SIG-M5 (cell line): ENCODE measurements around the gene LRR1.
"Not testable (repeated sequence)": the region's sequence is repeated elsewhere in the genome, so short reads cannot be mapped to it uniquely, and the experiment has no call there.

ENCODE experiments used
- DNase-seq: peaks from one replicate; lab custom pipeline; 2025; lab: John Stamatoyannopoulos, UW

LRR1 gene, protein sequence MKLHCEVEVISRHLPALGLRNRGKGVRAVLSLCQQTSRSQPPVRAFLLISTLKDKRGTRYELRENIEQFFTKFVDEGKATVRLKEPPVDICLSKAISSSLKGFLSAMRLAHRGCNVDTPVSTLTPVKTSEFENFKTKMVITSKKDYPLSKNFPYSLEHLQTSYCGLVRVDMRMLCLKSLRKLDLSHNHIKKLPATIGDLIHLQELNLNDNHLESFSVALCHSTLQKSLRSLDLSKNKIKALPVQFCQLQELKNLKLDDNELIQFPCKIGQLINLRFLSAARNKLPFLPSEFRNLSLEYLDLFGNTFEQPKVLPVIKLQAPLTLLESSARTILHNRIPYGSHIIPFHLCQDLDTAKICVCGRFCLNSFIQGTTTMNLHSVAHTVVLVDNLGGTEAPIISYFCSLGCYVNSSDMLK

DNA sequence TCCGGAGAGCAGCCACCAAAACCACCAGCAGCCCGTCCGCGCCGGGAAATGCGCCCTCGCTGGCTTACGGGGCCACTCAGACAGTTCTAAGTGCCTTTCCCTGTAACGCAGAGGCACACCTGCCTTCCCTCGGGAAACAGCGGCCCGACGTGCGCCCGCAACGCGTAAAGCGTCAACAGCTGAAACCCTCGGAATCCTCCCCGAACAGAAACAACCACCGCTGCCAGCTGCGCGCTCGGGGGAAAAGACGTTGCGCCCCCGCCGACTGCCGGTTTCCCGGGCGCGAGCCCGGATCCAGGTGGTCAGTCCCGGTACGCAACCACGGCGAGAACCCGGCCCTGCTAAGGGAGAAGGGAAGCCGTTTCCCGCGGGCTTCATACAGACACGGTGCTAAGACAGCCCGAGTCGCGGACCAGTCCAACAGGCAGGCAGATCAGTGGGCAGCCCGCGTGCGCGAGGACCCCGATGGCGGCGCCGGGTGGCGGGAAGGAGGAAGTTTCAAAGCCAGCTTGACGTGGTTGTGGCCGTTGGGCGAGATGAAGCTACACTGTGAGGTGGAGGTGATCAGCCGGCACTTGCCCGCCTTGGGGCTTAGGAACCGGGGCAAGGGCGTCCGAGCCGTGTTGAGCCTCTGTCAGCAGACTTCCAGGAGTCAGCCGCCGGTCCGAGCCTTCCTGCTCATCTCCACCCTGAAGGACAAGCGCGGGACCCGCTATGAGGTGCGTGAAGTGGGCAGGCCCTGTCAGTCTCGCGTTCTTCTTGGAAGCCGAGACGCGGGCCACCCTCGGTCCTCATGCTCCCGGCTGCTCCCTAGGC, at the start of gene LRR1:
Gene LRR1 (plus strand): TSS at position 456 of the 816 bp plus-strand sequence. CDS start 81 bp downstream, at position 537.
- DNase-seq, result no peak

DNA sequence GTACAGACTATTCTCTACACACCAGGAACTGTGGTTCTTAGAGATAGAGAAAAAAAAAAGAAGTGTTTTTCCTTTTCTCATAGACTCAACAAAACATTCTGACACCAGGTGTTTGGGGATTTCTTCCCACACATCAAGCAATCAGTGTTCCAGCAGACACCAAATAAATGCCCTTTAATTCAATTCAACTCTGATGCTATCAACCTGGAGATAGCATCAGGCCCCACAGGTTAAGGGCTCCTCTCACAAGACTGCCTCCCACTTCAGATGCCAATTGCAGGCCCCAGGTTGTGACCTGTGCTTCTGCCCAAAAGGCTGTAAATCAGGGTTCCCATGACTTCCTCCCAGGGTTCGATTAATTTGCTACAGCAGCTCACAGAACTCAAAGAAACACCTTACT, 49.3 kb upstream of the LRR1 start:
- no peak for DNase-seq

DNA sequence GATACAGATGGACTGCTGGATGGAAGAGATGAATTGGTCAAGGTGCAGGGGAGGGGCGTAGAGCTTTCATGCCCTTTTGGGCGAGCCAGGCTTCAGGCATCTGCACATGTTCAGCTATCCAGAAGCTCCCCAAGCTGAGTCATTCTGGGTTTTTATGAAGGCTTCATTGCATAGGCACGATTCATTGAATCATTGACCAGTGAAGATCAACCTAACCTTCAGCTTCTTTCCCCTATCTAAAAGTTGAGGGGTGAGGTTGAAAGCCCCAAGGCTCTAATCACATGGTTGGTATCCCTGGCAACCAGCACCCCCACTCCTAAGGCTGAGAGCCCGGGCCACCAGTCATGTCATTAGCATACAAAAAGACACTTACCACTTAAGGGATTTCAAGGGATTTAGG, 48.9 kb upstream of the LRR1 start:
- DNase-seq, result no peak

DNA sequence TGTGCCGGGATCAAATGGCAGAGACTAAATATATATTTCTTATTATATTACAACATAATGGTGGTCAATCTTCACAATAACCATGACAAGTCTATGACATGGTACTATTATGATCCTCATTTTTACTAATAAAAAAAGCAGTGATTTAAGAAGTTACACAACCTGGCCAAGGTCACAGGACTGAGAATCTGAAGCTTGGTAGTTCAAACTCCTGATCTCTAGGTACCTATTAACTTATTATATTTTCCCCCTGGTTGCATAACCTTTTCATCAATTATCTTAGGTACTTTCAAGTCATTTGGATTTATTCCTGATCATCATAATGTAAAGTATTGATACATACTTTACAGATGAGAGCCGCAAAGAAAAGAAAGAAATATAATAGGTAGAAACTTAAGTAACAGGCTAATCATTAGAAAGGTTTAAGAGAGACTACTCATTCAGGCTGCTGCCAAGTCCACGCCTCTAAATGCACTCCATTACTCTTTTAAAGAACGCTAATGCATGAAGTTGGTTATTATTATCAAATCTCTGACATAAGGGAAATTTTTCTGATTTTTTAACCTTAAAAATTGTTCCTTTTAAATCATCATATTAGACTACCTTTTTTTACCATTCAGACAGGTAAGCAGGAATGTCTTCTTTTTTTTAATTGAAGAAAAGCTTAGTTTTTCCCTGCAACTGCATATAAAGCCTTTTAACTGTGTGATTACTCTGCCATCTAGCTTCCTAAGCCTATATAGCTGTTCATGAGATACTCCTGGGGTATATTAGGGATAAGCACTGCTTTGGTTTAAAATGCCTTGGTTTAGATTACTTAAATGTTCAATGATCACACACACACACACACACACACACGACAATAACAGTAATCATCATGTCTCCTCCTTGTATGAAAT, 48.2 kb upstream of the LRR1 start:
- no peak for DNase-seq

DNA sequence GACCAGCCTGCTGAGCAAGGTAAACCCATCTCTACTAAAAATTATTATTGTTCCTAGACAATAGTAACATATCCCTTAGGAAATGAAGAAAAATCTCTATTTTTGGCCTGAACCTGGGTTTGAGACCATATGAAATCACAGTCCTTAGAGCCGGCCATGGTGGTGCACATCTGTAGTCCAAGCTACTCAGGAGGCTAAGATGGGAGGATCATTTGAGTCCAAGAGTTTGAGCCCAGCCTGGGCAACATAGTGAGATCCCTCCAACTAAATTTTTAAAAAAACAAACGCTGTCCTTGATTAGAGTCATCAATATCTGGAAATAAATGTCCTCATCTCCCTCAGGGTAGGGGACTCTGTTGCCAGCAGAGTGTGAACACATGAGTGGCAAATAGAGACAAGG, 47.2 kb upstream of the LRR1 start:
- no peak for DNase-seq

DNA sequence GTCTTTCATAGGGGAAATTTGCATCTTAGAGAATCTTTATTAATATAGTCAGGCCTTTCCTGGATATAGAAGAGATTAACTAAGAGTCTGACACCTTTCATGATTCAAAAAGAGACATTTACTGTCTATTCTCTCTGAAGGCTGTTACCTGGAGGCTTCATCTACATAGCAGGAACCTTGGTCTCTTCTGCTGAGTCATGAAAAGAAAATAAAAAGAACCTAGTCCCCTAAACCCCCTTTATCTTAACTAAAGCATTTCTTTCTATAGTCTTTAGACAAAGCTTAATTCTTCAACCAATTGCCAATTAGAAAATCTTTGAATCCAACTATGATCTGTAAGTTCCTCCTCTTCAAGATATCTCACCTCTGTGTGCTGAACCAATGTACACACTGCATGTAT, 45.6 kb upstream of the LRR1 start:
- DNase-seq, result no peak

DNA sequence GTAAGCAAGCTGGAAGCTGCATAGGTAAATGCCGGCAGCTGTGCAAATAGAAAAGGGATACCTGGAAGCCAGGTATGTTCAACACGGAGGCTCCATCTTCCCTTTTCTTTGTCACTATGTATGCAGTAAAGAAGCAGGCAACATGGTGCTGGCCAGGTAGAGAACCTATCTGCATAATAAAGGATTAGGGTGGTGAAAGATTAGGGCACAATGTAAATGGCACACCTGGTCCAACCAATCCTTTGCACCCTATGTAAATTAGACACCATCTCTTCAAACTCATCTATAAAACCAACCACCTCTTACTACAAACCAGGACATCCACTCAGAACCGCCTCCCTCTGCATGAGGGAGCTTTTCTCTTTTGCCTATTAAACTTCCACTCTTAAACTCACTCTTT, 44.8 kb upstream of the LRR1 start:
- no peak for DNase-seq

DNA sequence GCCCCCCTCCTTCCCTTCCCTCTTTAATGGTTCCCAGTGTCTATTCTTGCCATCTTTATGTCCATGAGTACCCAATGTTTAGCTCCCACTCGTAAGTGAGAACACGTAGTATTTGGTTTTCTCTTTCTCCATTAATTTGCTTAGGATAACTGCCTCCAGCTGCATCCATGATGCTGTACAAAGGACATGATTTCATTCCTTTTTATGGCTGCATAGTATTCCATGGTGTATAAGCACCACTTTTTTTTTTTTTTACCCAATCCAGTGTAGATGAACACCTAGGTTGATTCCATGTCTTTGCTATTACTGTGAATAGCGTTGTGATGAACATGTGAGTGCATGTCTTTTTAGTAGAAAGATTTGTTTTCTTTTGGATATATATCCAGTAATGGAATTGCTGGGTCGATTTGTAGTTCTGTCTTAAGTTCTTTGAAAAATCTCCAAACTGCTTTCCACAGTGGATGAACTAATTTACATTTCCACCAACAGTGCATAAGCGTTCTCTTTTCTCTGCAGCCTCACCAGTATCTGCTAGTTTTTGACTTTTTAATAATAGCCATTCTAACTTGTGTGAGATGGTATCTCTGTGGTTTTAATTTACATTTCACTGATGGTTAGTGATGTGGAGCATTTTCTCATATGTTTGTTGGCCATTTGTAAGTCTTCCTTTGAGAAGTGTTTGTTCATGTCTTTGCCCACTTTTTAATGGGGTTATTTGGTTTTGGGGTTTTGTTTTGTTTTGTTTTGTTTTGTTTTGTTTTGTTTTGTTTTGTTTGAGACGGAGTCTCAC, 38.6 kb upstream of the LRR1 start:
- DNase-seq, result no peak

DNA sequence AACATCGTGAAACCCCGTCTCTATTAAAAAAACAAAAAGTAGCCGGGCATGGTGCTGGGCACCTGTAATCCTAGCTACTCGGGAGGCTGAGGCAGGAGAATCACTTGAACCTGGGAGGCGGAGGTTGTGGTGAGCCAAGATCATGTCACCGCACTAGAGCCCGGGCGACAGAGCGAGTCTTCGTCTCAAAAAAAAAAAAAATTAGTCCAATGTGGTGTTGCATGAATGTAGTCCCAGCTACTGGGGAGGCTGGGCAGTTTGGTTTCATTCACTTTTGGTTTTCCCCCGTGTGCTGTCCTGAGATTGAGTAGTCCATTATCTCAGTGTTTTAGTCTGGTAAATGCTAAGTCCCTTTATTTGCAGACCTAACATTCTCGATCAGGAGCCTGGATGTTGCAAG, 32.0 kb upstream of the LRR1 start:
- DNase-seq, result no peak

DNA sequence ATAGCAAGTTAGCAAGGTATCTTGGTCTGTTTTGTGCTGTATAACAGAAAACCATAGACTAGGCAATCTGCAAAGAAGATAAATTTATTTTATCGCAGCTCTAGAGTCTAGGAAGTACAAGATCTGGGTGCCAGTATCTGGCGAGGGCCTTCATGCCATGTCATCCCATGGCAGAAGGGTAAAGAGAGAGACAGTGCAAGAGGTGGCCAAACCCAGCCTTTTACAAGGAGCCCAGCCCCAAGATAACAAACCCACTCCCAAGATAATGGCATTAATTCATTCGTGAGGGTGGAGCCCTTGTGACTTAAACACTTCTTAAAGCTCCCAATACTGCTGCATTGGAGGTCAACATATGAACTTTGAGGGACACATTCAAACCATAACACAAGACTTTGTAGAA, 29.5 kb upstream of the LRR1 start:
- no peak for DNase-seq

DNA sequence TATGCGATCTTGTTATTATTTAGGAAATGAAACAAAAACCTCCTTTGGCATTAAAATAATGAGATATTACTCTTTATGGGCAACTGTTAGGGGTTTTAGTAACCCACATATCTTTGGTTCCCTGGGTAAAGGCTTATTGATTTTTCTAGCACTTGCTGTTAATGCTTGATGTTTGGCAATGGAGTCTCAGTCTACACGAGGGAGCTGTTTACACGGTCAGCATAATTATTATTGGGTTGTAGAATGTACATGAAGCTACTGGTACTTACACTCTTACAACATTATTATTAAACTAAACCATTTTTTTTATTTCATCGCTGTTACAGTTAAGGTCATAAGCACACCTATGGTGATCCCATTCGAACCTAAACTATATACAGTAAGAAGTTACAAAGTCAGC, 24.7 kb upstream of the LRR1 start:
- no peak for DNase-seq

DNA sequence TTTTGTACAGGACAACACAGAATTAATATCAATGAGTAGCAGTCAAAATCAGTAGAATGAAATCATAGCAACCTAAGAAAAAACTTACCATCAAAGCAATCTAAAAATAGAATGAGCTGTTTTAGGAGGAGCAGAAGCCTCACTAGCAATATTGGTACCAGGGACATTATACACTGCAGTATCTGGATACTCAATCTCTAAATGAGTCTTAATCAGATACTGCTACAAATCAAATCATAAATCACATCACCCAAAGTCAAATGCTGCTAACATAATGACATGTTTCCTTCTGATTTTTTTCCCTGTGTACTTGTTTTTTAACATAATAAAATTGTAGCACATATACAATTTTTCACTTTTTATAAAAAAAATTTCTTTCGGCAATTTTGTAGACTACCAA, 20.6 kb upstream of the LRR1 start:
- no peak for DNase-seq

DNA sequence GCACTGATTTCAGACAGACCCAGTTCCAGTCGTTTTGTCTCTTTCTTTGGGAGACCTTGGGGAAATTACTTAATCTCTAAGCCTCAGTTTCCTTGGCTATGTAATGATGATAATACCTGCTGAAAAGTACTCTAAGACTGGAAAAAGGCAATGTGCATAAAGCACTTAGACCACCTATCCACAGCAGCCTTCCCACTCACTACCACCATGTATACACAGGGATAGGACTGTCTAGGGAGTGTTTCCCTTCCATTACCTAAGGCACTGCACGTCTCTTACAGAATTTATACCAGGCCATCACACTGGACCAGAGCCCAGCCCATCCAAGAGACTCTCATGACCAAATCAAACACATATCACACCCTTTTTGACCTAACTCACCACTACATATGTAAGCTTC, 18.9 kb upstream of the LRR1 start:
- no peak for DNase-seq

DNA sequence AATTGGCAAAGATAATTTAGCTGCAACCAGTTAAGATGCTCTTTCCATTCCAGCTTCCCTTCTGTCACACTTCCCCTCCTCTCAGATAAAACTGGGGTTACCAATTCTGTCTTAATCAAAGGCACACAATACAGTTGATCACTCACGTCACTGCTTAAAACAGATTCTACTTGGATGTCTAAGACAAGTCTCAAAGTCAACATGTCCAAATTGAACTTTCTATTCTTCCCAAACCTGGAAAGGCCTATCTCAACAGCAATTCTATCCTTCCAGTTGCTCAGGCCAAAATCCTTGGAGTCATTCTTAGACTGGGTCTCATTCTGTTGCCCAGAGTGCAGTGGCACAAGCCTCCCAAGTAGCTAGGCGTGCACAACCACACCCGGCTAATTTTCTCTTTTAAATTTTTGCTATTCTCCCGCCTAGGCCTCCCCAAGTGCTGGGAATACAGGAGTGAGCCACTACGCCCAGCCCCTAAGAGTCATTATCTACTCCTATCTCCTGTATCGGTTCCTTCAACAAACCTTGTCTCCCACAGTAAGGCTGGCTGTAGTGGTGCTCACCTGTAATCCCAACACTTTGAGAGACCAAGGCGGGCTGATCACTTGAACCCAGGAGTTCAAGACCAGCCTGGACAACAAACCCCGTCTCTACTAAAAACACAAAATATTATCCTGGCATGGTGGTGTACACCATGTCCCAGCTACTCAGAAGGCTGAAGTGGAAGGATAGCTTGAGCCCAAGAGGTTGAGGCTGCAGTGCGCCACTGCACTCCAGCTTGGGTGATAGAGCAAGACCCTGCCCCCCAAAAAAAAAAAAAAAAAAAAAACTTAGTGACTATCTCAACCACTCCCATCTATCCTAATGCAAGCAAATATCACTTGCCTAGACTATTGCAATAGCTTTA, 17.3 kb upstream of the LRR1 start:
- no peak for DNase-seq

DNA sequence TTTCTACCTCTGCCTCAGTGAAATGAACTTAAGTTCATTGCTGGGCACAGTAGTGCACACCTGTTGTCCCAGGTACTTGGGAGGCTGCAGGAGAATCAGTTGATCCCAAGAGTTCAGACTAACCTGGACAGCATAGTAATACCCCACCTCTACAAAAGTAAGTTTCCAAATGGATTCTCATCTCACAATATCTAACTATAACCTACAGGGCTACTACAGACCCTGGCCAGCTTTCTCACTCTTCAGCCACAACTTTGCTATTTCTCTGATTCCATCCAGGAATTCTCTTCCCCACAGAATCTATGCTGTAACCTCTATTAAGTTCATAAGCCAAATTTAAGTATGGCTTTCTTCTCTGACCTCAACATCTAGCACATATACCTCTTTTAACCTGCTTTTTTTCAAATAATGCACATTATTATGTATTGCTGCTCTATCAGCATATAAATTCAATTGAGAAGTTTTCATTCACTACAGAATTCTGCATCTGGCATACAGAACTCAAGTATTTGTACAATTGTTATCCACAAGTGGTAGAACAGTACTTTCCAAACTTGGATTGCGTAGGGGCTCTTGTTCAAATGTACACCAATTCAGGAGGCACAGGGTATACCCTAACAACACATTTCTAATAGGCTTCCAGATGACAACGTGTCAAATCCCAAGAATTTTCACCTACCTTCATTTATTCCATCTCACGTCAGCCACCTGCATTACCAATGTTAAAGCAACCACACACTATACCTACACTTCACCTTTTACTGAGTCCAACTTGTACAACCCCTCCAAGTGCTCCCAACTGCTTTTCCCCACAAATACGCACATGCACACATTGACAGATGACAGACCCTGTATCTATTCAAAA, 16.4 kb upstream of the LRR1 start:
- no peak for DNase-seq

DNA sequence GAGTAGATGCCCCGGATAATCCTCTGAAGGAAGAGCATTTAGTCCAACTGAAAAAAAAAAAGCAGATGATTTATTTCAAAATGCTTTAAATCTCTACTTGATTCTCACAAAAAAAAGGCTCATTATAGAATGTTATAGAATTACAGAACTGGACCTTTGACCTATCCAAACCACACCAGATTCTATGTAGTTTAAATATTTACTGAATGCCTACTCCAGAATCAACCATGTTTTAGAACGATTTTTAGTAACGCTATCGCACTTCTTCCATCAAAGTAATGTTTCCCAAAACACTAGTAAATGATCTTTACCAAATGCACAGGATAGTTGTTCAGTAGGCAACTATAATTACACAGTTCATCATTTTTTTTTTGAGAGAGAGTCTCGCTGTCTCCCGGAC, 15.1 kb upstream of the LRR1 start:
- DNase-seq, result no peak

DNA sequence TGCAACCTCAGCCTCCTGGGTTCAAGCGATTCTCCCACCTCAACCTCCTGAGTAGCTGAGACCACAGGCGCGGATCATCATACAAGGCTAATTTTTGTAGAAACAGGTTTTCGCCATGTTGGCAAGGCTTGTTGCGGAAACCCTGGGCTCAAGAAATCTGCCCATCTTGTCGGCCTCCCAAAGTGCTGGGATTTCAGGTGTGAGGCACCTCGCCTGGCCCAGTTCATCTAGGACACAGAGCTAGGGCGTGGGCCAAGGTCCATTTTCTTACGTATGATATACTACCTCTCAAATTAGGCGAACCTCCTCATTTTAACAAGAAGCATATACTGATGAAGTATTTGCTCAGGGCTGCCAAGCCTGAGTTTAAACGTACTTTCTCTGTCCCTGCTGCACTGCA, 14.7 kb upstream of the LRR1 start:
- no peak for DNase-seq

DNA sequence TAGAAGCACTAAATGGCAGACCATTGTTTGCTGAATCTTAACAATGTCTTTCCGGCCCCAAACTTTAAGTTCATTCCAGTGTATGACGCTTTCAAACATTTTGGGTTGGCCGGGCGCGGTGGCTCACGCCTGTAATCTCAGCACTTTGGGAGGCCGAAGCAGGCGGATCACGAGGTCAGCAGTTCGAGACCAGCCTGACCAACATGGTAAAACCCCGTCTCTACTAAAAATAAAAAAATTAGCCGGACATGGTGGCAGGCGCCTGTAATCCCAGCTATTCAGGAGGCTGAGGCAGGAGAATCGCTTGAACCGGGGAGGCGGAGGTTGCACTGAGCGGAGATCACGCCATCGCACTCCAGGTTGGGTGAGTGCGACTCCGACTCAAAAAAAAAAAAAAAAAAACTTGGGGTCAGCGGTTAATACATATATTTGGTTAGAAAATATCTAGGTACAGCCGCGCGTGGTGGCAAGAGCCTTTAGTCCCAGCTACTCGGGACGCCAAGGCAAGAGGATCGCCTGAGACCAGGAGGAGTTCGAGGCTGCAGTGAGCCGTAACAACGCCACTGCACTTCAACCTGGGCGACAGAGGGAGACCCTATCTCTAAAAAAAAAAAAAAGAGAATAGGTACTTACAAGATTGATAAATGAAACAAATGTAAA, 13.6 kb upstream of the LRR1 start:
- not testable (repeated sequence) for DNase-seq
